Prostate gland (tissue), 2 donors: ENCODE data around the gene ORAI1. TPM values are rescaled to one million over a fixed set of nuclear protein-coding genes. Genes with fewer than 3 reads are reported as not detected.

Experiments used
- DNase-seq: peaks from one replicate; pipeline ENCODE4 v3.0.0-alpha.2; 2019; ENCODE audit warnings: low spot score
- H3K27ac ChIP-seq, 2 donors: fragments of 200-600 bp; sonication (generic); 2 replicates each; pipeline ENCODE4 v1.5.1; 2017 to 2019
- H3K27me3 ChIP-seq: fragments of 200-600 bp; sonication (generic); replicated peaks from 2 replicates; pipeline ENCODE4 v1.5.1; 2019; ENCODE audit not compliant: insufficient read depth
- H3K36me3 ChIP-seq, 2 donors: fragments of 200-600 bp; sonication (generic); 1 replicate in 1 of 2; 2 replicates in 1 of 2; pipeline versions ENCODE4 v1.5.1 to v1.8.1; 2017 to 2019
- H3K4me1 ChIP-seq: fragments of 200-600 bp; sonication (generic); replicated peaks from 2 replicates; pipeline ENCODE4 v1.5.1; 2019
- H3K4me3 ChIP-seq, 2 donors: fragments of 200-600 bp; sonication (generic); 2 replicates each; pipeline ENCODE4 v1.5.1; 2017 to 2019
- H3K9me3 ChIP-seq: fragments of 200-600 bp; sonication (generic); 2 replicates; pipeline ENCODE4 v1.5.1; 2017
- POLR2A ChIP-seq: fragments of 450-650 bp; IDR thresholded peaks from one replicate; pipeline ENCODE4 v1.6.1; 2016; ENCODE audit warnings: antibody characterized with exemption, mild to moderate bottlenecking
- POLR2AphosphoS5 ChIP-seq: sonication (generic); formaldehyde crosslinking; IDR thresholded peaks from one replicate; pipeline ENCODE4 v1.6.1; 2017; ENCODE audit warnings: antibody characterized with exemption
- WGBS: methylation state at CpG from one replicate; pipeline ENCODE4 v1.1.5; 2018; 5-methylcytosine and 5-hydroxymethylcytosine counted together
- intact Hi-C: fragments of 100-400 bp; cut with DNase I; formaldehyde crosslinking; loops from one replicate; pipeline ENCODE4 v1.14.2; 2022
- small RNA-seq, 2 donors: library from RNA; depleted of rRNA; stranded (forward); fragments of <200 nt; gene quantifications; one replicate each; pipeline ENCODE3, GENCODE V24; 2016
- total RNA-seq, 2 donors: library from RNA; depleted of rRNA; stranded (reverse); fragments of >200 nt; gene quantifications; one replicate each; pipeline ENCODE4 v1.1.0, GENCODE V29; 2016
- TF ChIP-seq, protein P1 (sequence below), 4 experiments: fragments of 200-600 bp in 2 of 4; fragments of 450-650 bp in 2 of 4; sonication (generic) in 2 of 4; IDR thresholded peaks; 1 replicate in 3 of 4; 2 replicates in 1 of 4; pipeline ENCODE4 v1.5.1; 2016 to 2019; ENCODE audit warnings: antibody characterized with exemption in 4 of 4, mild to moderate bottlenecking in 2 of 4, moderate library complexity in 2 of 4

Gene ORAI1
- total RNA-seq, 2 donors from 2014 or later, result 5.5 to 71.1 TPM

GRCh38 chr12:121688966-121689365, 62.6 kb downstream of the ORAI1 start:
- no peak overlapping the region for H3K4me3 ChIP-seq
- no peaks in the 10 kb centered on the region for H3K9me3 ChIP-seq
- no peak for DNase-seq
- no peaks in the 10 kb centered on the region for H3K4me1 ChIP-seq
- TF ChIP-seq, protein P1, sequence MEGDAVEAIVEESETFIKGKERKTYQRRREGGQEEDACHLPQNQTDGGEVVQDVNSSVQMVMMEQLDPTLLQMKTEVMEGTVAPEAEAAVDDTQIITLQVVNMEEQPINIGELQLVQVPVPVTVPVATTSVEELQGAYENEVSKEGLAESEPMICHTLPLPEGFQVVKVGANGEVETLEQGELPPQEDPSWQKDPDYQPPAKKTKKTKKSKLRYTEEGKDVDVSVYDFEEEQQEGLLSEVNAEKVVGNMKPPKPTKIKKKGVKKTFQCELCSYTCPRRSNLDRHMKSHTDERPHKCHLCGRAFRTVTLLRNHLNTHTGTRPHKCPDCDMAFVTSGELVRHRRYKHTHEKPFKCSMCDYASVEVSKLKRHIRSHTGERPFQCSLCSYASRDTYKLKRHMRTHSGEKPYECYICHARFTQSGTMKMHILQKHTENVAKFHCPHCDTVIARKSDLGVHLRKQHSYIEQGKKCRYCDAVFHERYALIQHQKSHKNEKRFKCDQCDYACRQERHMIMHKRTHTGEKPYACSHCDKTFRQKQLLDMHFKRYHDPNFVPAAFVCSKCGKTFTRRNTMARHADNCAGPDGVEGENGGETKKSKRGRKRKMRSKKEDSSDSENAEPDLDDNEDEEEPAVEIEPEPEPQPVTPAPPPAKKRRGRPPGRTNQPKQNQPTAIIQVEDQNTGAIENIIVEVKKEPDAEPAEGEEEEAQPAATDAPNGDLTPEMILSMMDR (IDR thresholded peaks at IDR 0.05), result no peak
- TF ChIP-seq POLR2A (no peak), POLR2AphosphoS5 (no peak)
- H3K27me3 ChIP-seq, result no peaks in the 10 kb centered on the region
- H3K27ac ChIP-seq, result no peak overlapping the region
- no peaks in the 10 kb centered on the region for H3K36me3 ChIP-seq
- 77% methylated on average over 3 of the region's 3 CpGs for WGBS
- intact Hi-C loops, result no loop called here

- intact Hi-C loops, result no loop called here
- Histone ChIP-seq H3K27me3 (no peaks in the 10 kb centered on the region), H3K36me3 (no peaks in the 10 kb centered on the region), H3K27ac (no peak overlapping the region), H3K4me1 (no peaks in the 10 kb centered on the region), H3K9me3 (no peaks in the 10 kb centered on the region), H3K4me3 (no peak overlapping the region)
- TF ChIP-seq POLR2A, result no peak
- TF ChIP-seq, protein P1 (IDR thresholded peaks at IDR 0.05), result no peak
- TF ChIP-seq POLR2AphosphoS5, result no peak
- 82% methylated on average over 2 of the region's 2 CpGs for WGBS
- DNase-seq, result no peak
These were observed 63.1 kb downstream of the ORAI1 start for GRCh38 chr12:121689430-121689829.

Small RNAs within 50 kb of the gene (small RNA-seq; reads per million reads assigned to genes)
- 0 reads per million in 2 donors for gene RNU6-1004P

Other genes with a start within 250 kb of the ORAI1 start
- 10 to 100 TPM; 20.3 to 51.5 TPM for gene RNF34, start 226.4 kb upstream of the ORAI1 start, total RNA-seq
- 10 to 100 TPM; 18.1 to 39.3 TPM for gene KDM2B, start 45.5 kb upstream of the ORAI1 start, total RNA-seq
- 1 to 10 TPM in 1 of 2 donors, not detected in 1; 1.5 TPM for gene MORN3, start 43.1 kb downstream of the ORAI1 start, total RNA-seq
- 10 to 100 TPM in 1 of 2 donors, 1 to 10 TPM in 1; 9.5 to 12.2 TPM for gene TMEM120B, start 86.2 kb downstream of the ORAI1 start, total RNA-seq
- 10 to 100 TPM in 1 of 2 donors, 1 to 10 TPM in 1; 9.5 to 23.5 TPM for gene RHOF, start 167.2 kb downstream of the ORAI1 start, total RNA-seq
- 10 to 100 TPM; 19.2 to 27.5 TPM for gene SETD1B, start 177.5 kb downstream of the ORAI1 start, total RNA-seq
- 1 to 10 TPM in 1 of 2 donors, under 1 TPM in 1; 0.41 to 4.0 TPM for gene HPD, start 232.3 kb downstream of the ORAI1 start, total RNA-seq